CD4-positive, alpha-beta T cell treated with Interleukin-15 for 1 hour (primary cell): Measurements from ENCODE around the gene FAM13B.
"Not testable (repeated sequence)": the region's sequence is repeated elsewhere in the genome, so short reads cannot be mapped to it uniquely, and the experiment has no call there.

Source experiments
- DNase-seq: peaks from one replicate; pipeline ENCODE4 v3.0.0-alpha.2; 2020

The FAM13B gene

GRCh38 chr5:138033386-138033808 is 518 bp upstream of the FAM13B start:
- DNase-seq, result no peak

DNA sequence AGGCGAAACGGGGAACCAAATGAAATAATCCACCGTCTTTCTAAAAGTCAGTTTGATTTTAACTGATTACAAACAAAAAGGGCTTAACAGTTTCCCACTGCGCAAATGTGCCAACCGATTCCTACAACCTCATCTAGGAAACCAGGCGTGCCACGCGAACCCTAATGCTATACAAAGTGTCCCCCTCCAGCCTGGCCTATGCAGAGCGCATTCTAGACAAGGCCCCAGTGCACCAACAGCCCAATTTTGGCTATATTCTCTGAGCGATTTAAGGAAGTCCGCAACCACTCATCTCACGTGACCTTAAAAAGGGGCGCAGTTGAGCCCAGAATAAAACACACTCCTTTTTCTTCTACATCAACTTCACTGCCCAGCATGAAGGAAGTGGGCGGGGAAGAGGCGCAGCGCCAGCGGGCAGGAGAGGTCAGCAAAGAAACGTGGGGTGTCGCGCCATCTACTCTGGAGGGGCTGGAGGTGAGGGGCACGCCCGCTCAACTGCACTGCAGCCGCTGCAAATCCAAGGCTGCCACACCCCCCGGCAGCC is 779 bp downstream of the FAM13B start:
- DNase-seq, result peak; percentile 71

DNA sequence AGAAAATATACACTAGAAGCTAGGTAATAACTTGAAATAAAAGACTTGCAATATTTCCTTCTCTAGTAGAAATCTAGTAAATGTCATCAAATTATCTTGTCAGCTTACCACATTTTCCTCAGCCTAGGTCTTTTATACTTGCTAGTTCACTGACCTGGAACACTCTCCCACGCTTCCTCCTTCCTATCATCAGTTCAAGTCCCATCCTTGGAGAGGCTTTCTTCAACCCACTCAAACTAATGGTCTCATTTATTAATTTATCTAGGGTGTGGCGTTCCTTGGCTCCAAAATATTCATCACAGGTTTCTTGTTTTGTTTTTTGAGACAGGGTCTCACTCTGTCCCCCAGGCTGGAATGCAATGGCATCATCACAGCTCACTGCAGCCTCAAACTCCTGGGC is 2.9 kb downstream of the FAM13B start:
- no peak for DNase-seq

DNA sequence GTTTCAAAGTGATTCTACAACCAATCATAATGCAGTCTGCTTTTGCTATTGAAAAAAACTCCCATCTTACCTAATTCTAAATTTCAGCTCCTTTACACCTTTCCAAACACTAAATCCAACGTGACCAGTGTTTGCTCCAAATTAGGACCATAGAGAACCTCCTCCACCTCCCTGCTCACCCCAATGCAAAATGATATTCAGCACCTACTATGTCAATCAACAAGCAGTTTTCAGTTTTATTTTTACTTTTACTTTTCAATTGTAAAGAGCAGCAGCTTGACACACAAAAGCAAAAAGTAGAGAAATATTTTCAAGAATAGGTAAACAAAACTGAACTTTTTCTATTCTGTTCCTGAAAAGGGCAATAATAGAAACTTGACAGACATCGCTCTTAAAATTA is 3.4 kb downstream of the FAM13B start:
- no peak for DNase-seq

- no peak for DNase-seq
These were observed 3.9 kb downstream of the FAM13B start for GRCh38 chr5:138028971-138029365.

DNA sequence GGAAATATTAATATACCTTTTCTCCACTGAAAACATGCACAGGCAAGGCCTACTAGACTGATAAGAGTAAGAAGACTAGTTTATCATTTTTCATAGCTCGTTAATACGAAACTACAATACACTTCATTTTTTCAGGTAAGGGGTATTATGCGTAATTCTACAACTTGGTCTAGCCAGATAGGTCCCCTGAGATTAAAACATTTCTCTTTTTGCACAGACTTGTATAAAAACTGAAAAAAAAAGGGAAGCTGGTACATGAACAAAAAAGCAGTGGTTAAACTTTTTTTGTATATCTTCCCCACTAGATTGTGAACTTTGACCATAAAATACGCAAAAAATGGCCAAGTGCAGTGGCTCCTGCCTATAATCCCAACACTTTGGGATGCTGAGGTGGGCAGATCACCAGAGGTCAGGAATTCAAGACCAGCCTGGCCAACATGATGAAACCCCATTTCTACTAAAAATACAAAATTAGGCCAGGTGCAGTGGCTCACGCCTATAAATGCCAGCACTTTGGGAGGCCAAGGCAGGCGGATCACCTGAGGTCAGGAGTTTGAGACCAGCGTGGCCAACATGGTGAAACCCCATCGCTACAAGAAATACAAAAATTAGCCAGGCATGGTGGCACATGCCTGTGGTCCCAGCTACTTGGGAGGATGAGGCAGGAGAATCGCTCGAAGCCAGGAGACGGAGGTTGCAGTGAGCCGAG is 4.5 kb downstream of the FAM13B start:
- DNase-seq, result not testable (repeated sequence)

- not testable (repeated sequence) for DNase-seq
These were observed 6.1 kb downstream of the FAM13B start for GRCh38 chr5:138026793-138027192.

DNA sequence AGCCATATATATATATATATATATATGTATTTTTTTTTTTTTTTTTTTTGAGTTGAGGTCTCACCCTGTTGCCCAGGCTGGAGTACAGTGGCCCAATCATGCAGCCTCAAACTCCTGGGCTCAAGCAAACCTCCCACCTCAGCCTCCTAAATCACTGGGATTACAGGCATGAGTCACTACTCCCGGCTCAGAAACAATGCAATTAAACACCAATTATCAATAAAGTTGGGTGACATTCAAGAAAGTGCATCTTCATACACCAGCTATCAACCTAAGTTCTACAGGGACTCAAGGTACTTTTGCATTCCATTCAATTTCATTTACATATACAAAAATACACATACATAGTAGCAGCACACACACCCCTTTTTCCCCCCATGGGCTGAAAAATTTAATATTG is 7.6 kb downstream of the FAM13B start:
- no peak for DNase-seq

- DNase-seq, result no peak
These were observed 8.8 kb downstream of the FAM13B start for GRCh38 chr5:138024117-138024516.

DNA sequence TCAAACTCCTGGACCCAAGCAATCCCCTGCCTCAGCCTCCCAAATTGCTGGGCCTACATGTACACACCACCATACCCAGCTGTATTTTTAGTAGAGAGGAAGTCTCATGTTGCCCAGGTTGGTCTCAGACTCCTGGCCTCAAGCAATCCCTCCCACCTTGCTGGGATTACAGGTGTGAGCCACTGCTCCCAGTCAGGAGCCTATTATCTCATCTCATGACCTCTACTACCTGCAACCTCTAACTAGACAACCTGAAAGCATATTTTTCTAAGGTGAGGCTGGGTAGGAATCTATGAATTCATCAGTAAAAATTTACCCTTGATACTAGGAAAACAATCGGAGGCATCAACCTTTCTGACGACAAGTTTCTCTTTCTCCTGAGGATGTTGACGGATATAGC is 10.0 kb downstream of the FAM13B start:
- no peak for DNase-seq

DNA sequence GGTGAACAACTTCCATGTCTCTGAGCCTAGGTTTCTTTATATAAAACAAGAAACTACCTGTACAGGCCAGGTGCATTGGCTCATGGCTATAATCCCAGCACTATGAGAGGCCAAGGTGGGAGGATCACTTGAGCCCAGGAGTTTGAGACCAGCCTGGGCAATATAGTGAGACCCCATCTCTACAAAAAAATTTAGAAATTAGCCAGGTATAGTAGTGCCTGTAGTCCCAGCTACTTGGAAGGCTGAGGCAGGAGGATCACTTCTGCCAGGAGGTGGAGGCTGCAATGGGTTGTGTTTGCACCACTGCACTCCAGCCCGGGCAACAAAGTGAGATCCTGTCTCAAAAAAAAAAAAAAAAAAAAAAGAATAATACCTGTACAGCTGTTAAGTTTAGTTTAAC is 11.1 kb downstream of the FAM13B start:
- DNase-seq, result no peak

- no peak for DNase-seq
These were observed 14.0 kb downstream of the FAM13B start for GRCh38 chr5:138018849-138019248.

DNA sequence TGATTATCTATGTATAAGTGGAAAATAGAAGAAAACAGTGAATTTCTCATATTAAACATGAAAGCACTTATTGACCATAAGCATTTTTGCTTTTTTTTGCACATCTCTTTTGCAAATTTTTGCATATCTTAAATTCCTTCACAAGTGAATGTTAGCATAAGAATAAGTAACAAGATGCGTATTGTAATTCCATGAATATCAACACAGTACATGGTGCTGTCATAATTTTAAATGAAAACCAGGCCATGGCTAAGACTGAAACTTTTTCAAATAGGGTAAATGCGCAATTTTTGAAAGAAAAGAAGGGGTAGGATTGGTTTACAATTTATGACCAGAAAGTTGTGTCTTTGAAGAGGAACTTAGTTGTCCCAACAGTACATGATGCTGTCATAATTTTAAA is 17.0 kb downstream of the FAM13B start:
- no peak for DNase-seq

DNA sequence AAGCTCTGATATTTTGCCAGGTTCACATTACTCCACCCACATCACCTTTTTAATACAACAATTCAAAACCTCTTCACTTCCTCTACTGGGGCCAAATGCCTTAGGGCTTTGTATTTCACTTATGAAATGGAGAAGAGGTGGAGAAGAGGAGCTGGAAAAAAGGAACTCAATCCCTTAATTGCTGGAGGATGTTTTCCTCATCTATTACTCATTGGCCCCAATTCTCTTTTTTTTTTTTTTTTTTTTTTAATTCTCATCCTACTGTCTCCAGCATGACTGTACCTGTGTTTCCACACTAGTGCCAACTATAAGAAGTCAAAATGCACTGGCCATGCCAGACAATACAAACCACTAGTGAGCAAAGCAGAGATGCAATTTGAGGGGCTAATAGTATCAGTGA is 20.9 kb downstream of the FAM13B start:
- DNase-seq, result no peak

GRCh38 chr5:138000102-138000723 is 32.7 kb downstream of the FAM13B start:
- DNase-seq, result no peak

GRCh38 chr5:137997726-137998213 is 35.1 kb downstream of the FAM13B start:
- DNase-seq, result no peak

- DNase-seq, result no peak
These were observed 37.1 kb downstream of the FAM13B start for GRCh38 chr5:137995749-137996128.

- DNase-seq, result no peak
These were observed 37.7 kb downstream of the FAM13B start for GRCh38 chr5:137995077-137995748.

GRCh38 chr5:137994556-137994955 is 38.3 kb downstream of the FAM13B start:
- DNase-seq, result no peak

DNA sequence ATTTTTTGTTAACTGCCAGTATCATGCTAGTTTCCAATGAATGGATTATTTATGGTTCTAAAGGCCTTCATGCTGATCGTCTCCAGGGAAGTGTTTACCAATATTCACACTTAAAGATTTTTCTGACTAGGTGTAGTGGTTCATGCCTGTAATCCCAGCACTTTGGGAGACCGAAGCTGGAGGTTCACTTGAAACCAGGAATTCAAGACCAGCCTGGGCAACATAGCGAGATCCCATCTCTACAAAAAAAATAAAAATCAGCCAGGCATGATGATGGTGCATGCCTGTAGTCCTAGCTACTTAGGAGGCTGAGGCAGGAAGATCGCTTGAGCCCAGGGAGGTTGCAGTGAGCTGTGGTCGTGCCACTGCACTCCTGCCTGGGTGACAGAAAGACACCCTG is 43.5 kb downstream of the FAM13B start:
- DNase-seq, result no peak

- no peak for DNase-seq
These were observed 57.7 kb downstream of the FAM13B start for GRCh38 chr5:137975208-137975607.

- DNase-seq, result not testable (repeated sequence)
These were observed 62.5 kb downstream of the FAM13B start for GRCh38 chr5:137970384-137970783.

DNA sequence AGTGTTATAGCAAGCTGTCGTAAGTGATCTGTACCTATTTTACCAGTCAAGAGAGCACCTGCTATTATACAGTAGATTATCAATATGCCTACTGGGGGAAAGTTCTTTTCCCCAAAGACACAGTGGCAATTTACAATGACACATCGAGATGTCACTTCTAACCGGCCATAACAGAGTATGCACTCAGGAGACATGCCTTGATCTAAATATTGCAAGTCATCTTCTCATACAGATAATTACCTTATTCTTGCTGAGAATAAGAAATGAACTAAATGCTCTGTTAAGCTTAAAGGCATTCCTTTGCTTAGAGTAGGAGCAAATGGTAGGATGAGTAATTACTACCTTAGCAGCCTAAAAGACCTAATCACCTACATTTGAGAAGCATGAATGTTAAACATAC is 72.1 kb downstream of the FAM13B start:
- no peak for DNase-seq

GRCh38 chr5:137960141-137960540 is 72.7 kb downstream of the FAM13B start:
- DNase-seq, result no peak
